A172 (cell line): ENCODE measurements around the gene CRYZ. TPM values are rescaled to one million over a fixed set of nuclear protein-coding genes. Genes with fewer than 3 reads are reported as not detected.
"Not testable (repeated sequence)": the region's sequence is repeated elsewhere in the genome, so short reads cannot be mapped to it uniquely, and the experiment has no call there.

Source experiments
- DNase-seq: peaks from one replicate; pipeline ENCODE4 v3.0.0-alpha.2; 2015; ENCODE audit warnings: low spot score
- total RNA-seq: library from RNA; depleted of rRNA; stranded (reverse); fragments of >200 nt; shearing (Covaris generic); gene quantifications from 2 replicates; pipeline ENCODE4 v1.2.3, GENCODE V29; 2014; rRNA removed

The CRYZ gene, protein sequence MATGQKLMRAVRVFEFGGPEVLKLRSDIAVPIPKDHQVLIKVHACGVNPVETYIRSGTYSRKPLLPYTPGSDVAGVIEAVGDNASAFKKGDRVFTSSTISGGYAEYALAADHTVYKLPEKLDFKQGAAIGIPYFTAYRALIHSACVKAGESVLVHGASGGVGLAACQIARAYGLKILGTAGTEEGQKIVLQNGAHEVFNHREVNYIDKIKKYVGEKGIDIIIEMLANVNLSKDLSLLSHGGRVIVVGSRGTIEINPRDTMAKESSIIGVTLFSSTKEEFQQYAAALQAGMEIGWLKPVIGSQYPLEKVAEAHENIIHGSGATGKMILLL
- total RNA-seq = 19.8 and 27.2 TPM in 2 replicates

DNA sequence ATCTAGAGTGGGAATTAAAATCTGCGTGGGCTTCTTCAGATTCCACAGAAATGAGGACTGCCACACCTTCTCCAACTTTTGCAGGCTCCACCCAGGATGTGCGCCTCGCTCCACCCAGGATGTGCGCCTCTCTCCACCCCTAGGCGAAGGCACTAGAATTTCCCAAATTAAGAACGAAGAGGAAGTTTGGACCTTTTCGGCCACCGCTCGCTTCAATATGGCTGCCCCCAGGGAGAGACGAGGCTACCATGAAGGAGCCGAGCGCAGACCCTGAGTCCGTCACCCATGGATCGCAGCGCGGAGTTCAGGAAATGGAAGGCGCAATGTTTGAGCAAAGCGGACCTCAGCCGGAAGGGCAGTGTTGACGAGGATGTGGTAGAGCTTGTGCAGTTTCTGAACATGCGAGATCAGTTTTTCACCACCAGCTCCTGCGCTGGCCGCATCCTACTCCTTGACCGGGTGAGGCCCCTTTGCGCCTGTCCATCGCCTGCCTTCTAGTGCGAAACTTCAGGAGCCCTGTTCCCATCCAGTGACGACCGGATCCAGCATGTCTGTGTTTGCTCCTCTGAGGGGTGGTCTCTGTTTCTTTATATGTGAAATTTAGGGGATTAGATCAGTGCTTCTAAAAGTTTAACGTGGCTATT is at the start of gene CRYZ, which contains the start of gene TYW3:
Gene CRYZ, minus strand, starts transcription at position 91 of the 644 bp plus-strand sequence. CDS start 8,229 bp downstream, outside the sequence.
Gene TYW3, plus strand, starts transcription at position 193 of the 644 bp plus-strand sequence. Its CDS starts 93 bp downstream, at position 286.
- peak; percentile 73 for DNase-seq

DNA sequence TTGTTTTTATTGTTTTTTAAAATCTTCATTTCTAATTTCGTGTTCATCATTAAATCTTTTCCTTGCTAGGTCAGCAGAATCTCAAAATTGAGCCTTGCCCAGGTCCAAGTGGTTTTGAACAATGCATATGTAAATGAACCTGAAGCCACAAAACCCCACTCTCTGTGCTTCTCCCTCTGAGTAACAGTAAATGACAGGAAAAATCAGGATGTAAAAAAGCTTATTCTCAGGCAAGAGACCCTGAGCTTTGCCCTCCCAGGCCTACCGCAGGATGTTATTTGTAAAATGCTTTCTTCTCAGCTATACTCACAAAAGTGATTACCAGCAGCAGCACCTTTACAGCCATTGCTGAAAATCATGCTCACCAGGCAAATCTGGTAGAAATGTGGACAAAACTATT is 47.7 kb upstream of the CRYZ start:
- no peak for DNase-seq

DNA sequence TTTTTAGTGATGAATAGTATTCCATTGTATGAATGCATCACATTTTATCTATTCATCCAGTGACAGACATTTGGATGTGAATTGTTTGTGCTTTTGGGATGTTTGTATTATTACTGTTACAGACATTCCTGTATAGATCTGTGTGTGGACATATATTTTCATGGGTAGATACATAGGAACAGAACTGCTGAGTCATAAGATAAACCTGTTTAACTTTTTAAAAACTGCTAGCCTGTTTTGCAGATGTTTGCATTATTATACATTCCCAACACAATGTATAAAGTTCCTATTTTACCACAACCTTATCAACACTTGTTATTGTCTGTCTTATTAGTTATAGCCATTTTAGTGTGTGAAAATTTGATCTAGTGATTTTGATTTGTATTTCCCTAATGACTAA is 46.9 kb upstream of the CRYZ start:
- DNase-seq = no peak

DNA sequence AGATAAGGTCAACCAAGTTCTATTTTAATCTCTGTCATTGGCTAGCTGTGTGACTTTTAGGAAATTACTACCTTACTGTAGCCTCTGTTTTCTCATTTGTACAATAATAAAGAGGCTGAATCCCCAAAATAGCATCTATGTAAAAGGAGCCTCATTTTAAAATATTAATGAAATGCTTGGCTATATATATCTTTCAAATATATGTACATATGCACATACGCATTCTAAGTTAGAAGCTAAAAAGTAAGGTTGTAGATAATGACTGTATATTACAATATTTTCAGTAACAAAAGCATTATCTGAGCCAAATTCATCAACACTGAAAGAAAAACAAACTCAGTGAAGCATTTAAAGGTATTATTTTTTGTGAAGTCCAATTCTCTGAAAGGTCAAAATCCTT is 44.7 kb upstream of the CRYZ start:
- DNase-seq = no peak

DNA sequence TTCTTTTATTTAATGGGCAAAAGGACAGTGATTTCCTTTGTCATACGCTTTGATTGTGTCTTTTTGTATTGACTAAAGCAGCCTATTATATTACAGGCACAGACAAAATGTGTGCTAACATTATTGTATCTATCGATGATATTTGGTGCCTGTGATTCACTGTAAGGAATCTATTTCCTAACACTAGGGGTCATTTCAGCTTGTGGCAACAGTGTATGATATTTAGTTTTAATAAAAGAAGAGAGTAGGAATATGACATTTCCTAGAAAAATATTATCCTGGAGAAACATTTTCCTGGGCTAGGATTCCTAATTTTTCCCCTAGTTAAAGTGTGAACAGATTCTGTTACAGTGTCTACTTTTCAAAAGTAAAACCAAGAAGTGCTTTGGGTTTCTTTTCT is 42.9 kb upstream of the CRYZ start:
- DNase-seq = no peak

DNA sequence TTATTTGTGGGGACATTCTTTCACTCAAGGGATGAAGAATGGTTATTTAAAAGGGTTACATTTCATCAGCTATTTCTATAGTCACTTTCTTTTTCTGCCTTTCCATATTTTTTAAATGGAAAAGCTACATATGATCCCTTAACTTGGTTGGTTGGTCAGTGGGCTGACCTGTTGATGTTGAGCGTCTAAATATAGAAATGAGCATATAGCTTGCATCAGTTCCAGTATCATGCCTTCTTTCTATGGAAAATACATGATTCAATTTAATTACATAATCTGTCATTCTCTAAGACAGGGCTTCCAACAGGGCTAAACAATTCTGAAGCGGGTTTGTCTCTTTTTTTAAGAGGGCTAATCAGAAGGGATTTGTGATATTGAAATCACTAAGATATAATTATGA is 40.7 kb upstream of the CRYZ start:
- DNase-seq = no peak

DNA sequence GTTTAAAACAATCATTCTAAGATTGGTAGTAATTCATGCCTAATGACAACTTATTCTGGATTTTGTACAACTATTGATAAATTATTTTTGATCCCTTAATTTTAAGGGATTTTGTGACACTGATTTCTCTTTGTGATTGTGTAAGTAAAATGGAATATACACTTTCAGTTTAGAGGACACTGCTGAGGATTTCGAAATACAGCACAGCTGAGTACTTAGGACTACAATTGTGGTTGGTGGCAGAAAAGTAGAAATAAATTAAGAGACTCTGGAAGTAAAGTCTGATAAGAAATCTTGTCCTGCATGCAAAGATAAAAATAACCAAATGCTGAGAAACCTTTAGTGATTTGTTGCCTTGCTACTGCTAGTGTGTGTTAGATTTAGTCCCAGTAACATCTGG is 40.1 kb upstream of the CRYZ start:
- no peak for DNase-seq

DNA sequence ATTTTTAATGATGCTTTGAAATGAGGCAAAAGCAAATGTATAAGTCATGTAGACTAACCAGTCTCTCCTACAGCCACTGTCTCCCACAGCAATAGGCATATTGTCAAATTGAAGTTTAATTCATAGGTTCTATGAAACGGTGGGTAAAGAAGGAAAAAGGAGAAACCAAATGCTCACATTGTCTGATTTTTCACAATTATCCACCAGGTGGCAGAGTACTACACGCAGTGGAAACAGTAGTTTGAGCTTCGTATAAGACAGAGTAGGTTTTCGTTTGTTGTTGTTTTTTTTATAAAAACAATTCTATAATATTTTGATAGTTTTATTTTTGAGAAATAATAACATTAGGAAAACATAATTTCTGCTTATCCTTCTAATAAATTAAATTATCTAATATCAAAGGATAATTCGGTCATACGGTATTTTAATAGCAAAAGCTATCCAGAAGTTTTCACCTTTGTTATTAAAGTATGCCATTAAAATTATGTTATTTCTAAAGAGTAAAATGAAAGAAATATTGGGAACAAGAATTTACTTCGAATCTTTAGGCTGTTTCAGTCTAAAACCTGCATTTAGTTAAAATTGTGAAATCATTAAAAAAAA is 39.2 kb upstream of the CRYZ start:
- DNase-seq = peak; percentile 30

DNA sequence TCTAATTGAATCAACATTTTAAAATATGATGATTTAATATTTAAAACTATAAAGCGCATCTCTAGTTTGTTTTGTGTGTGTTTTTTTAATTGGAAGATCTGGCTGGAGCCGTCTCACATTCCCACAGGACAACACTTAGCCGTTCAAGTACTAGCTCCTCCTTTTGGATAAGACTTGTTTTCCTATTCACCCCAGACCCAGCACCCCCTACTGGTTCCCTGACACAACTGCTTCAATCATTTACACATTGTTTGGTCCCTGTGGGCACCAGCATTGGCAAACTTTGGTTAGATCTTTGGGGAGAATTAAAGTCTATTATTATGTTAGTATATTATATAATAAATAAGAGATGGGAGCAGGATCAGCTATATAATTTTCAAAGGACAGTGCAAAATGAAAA is 34.6 kb upstream of the CRYZ start:
- DNase-seq = peak; percentile 7

DNA sequence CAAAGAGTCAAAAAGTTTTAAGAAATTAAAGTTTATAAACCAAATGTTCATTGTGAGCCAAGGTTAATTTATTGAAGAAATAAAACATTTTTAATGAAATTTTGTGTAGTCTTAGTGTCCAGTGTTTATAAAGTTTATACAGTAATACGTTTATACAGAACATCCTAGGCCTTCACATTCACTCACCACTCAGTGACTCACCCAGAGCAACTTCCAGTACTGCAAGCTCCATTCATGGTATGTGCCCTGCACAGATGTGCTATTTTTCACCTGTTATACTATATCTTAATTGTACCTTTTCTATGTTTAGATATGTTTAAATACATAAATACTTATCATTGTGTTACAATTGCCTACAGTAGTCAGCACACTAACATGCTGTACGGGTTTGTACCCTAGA is 33.7 kb upstream of the CRYZ start:
- DNase-seq = no peak

DNA sequence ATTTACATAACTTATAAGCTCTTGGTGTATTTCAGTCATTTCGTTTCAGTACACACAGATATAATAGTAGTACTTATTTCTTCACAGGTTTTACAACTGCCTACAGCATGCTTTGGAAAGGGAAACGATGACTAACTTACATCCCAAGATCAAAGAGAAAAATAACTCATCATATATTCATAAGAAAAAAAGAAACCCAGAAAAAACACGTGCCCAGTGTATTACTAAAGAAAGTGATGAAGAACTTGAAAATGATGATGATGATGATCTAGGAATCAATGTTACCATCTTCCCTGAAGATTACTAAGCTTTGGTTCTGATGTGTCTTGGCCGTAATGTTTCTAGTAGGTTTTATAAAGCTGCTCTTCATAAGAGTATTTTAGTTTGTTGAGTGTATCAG is 31.0 kb upstream of the CRYZ start:
- no peak for DNase-seq

DNA sequence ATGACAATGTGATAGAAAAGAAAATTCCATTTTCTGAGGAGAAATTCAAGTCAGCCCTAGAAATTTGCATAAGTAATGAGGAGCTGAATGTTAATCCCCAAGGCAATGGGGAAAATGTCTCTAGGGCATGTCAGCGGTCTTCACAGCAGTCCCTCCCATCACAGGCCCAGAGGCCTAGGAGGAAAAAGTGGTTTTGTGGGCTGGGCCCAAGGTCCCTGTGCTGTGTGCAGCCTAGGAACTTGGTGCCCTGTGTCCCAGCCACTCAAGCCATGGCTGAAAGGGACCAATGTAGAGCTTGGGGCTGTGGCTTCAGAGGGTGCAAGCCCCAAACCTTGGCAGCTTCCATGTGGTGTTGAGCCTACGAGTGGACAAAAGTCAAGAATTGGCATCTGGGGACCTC is 23.8 kb upstream of the CRYZ start:
- not testable (repeated sequence) for DNase-seq

DNA sequence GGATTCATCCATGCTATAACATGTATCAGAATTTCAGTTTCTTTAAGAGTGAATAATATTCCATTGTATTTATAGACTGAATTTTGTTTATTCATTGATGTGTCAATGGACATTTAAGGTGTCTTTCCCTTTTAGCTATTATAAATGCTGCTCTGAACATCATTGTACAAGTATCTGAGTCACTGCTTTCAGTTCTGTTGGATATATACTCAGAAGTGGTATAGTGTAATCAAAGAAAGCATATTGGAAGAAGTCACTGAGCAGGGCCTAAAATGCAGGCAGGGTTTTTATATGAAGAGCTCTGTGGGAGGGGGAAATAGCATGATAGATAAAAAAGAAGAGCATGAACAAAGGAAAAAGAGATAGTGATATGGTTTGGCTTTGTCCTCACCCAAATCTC is 22.6 kb upstream of the CRYZ start:
- DNase-seq = no peak

DNA sequence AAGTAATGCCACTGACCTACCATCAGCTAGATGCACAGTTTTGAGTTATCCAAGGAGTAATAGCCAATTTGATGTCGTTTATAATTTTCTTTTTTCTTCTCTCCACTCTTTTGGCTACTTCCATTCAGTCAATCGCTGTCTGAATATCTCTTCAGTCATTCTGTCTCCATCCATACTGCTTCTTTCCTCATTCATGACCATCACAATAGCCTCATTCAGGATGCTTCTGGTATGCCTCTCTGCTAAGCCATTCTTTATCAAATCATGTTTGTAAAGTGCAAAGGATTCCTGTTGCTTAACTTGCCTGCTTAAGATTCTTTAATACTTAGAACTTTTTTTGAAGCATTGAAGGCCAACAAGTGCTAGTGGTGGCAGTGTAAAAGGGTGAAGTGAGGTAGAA is 20.3 kb upstream of the CRYZ start:
- no peak for DNase-seq

DNA sequence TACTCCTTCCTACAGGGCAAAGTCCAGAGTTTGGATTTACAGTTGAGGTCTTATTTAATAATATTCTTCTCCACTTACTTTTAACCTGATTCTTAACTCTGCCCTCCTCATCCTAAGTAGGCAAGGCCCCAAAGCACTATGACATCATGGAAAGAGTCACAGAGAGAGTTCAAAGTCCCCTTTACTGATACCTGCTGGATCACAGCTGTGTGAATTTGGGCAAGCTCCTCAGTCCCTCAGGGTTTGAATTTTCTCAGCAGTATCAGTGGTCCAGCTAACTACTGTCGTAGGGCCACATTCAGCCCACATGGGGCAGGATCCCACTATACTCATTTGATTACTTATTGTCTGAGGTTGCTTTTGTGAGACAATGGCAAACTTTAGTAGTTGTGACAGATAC is 16.1 kb upstream of the CRYZ start:
- no peak for DNase-seq

DNA sequence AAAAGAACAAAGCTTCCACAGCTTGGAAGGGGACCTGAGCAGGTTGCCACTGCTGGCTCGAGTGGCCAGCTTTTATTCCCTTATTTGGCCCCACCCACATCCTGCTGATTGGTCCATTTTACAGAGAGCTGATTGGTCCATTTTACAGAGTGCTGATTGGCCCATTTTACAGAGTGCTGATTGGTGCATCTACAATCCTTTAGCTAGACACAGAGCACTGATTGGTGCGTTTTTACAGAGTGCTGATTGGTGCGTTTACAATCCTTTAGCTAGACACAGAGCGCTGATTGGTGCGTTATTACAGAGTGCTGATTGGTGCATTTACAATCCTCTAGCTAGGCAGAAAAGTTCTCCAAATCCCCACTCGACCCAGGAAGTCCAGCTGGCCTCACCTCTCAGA is 12.4 kb upstream of the CRYZ start:
- DNase-seq = not testable (repeated sequence)

DNA sequence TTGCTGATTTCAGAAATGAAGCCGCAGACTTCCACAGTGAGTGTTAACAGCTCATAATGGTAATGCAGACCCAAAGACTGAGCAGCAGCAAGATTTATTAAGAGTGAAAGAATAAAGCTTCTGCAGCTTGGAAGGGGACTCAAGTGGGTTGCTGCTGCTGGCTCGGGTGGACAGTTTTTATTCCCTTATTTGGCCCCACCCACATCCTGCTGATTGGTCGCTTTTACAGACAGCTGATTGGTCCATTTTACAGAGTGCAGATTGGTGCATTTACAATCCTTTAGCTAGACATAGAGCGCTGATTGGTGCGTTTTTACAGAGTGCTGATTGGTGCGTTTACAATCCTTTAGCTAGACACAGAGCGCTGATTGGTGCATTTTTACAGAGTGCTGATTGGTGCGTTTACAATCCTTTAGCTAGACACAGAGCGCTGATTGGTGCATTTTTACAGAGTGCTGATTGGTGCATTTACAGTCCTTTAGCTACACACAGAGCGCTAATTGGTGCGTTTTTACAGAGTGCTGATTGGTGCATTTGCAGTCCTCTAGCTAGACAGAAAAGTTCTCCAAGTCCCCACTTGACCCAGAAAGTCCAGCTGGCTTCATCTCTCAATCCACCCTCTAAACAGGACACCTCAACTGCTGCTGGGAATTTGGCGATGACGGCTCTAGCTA is 7.6 kb upstream of the CRYZ start:
- not testable (repeated sequence) for DNase-seq

DNA sequence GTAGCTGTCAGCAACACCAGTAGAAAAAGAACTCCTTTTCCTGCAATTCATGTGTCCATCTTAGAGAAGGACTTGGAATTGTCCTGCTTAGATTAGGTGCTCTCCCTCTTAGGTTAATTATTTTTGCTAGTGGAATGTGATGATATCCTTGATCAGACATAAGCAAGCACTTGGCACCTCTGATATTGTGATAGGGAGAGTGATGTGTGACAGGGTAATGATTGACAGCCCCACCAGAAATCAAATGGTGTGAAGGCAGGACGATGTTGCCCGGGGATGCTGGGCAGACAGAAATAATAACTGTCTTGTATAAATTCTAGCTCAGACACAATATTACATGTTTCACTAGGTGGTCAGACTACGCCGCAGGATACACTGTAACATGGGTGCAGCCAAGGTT is 4.5 kb upstream of the CRYZ start:
- no peak for DNase-seq

DNA sequence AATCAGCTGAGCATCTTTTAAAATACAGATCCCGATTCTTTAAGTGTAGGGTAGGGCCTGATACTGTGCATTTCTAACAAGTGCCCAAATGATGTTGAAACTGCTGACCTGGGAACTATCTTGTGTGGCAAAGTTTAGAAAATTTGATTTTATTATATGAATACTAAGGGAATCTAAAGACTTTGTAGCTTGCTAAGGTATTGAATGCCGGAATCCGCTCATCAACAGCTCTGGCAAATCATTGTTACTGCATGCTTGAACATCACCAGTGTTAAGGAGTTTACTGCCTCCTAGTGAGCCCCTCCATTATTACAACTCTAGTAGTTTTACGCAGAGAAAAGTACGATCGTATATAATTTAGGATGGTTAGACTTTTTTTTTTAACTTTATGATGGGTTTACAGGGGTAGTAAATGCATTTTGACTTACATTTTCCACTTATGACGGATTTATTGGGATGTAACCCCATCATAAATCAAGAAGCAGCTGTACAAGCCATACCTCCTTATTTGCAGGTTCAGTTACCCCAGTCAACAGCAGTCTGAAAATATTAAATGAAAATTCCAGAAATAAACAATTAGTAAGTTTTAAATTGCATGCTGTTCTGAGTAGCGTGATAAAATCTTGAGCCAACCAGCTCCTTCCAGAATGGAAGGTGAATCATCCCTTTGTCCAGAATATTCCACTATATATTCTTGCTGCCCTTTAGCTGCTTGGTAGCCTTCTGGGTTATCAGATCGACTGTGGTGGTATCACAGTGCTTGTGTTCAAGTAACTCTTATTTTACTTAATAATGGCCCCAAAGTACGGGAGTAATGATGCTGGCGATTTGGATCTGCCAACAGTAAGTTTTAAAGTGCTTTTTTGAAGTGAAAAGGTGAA is 994 bp upstream of the CRYZ start:
- peak; percentile 55 for DNase-seq

DNA sequence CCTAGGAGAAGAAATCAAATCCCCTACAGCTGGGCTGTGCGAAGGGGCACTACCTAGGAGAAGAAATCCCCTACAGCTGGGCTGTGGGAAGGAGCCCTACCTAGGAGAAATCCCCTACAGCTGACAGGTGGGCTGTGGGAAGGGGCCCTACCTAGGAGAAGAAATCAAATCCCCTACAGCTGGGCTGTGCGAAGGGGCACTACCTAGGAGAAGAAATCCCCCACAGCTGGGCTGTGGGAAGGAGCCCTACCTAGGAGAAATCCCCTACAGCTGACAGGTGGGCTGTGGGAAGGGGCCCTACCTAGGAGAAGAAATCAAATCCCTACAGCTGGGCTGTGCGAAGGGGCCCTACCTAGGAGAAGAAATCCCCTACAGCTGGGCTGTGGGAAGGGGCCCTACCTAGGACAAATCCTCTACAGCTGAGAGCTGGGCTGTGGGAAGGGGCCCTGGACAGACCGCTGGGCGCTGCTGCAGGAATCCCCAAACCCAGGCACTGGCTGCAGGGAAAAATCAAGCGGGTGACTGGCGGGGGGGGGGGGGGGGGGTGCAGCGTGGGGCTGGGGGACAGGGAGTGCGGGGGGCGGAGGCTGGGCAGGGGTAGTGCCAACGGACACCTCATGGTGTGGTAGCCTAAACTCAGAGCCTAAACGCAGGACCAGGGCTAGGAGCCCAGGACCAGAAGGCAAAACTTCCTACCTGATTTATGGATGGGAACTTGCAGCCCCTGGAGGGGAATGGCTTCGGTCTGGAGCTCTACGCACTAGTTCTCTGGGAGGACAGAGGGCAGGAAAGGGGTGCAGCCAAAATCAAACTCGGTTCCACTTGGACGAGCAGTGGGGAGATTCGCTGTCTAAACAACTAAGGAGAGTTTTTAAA is 541 bp downstream of the CRYZ start:
- not testable (repeated sequence) for DNase-seq
